Measurements from ENCODE around the gene HMCN1.

- TF ChIP-seq CTCF (conservative IDR thresholded peaks at IDR 0.05), result no peak
- no peak for TF ChIP-seq ZFX (IDR thresholded peaks at IDR 0.05)
Observed at GRCh38 chr1:186228749-186229148, 494.6 kb downstream of the HMCN1 start.

Measured in C4-2B (cell line).